Measurements from ENCODE around the gene ZDHHC14. TPM values are rescaled to one million over a fixed set of nuclear protein-coding genes. Genes with fewer than 3 reads are reported as not detected.

Gene ZDHHC14
- polyA plus RNA-seq, 2 of the 4 experiments (the other 2 are of a cell fraction): 2.2 to 2.8 TPM

- ChIA-PET POLR2A (no interaction called here), CTCF (interaction anchor here (1.1 kb wide), 1 partner anchor 71 kb away, joined by 3 read pairs; no protein-coding TSS in a partner anchor)
- 88% methylated on average over 9 of the region's 9 CpGs for WGBS (ENCODE audit: missing lambda C conversion rate)
- H3K4me3 ChIP-seq: no peak overlapping the region
- no peak overlapping the region for H3K27ac ChIP-seq
- DNase-seq (ENCODE audit: low read depth in 1 of 2, low spot score in 1 of 2): no peak
- H3K9me3 ChIP-seq: no peaks in the 10 kb centered on the region
- peaks cover 28% of the 10 kb centered on the region for H3K4me1 ChIP-seq
- no peak for FAIRE-seq
- TF ChIP-seq RNF2 (IDR thresholded peaks at IDR 0.05; ENCODE audit: borderline replicate concordance, low read depth) (no peak), HOXA7 (CRISPR knock-in tag; IDR thresholded peaks at IDR 0.05) (no peak), ATOH8 (CRISPR knock-in tag; IDR thresholded peaks at IDR 0.05; ENCODE audit: low read depth) (no peak), CEBPB (IDR thresholded peaks at IDR 0.05) (no peak)
- ATAC-seq: no peak
- H3K4me2 ChIP-seq: no peak overlapping the region
Observed at GRCh38 chr6:157516319-157517026, 135.5 kb downstream of the ZDHHC14 start.

GRCh38 chr6:157517601-157518359, 136.8 kb downstream of the ZDHHC14 start:
- TF ChIP-seq TP53 (CRISPR knock-in tag; IDR thresholded peaks at IDR 0.05) (no peak), GATA3 (IDR thresholded peaks at IDR 0.05; ENCODE audit: borderline replicate concordance) (no peak), EHF (CRISPR knock-in tag; IDR thresholded peaks at IDR 0.05) (no peak)
- FAIRE-seq (no peak), DNase-seq (ENCODE audit: low read depth in 1 of 2, low spot score in 1 of 2) (no peak), ATAC-seq (no peak)
- POLR2A ChIA-PET: no interaction called here
- Histone ChIP-seq H3K4me2 (peak overlapping the region; percentile 44; the same call in 1 of the 3 replicates), H3K4me1 (peaks cover 28% of the 10 kb centered on the region), H3K9me3 (no peaks in the 10 kb centered on the region), H3K4me3 (no peak overlapping the region), H3K27ac (0 out of 6 replicates have a peak overlapping the region, but pooled peaks of 1 of the 2 experiments have one; percentile 10)
- CTCF ChIA-PET: no interaction called here
- 92% methylated on average over 12 of the region's 15 CpGs for WGBS (ENCODE audit: missing lambda C conversion rate)

GRCh38 chr6:157518397-157519250, 137.6 kb downstream of the ZDHHC14 start:
- ATAC-seq (peak; percentile 41 to 48; a peak in 4 of 6 replicates), DNase-seq (ENCODE audit: low read depth in 1 of 2, low spot score in 1 of 2) (peak; percentile 15 to 48), FAIRE-seq (no peak)
- peak overlapping the region in 1 of 2 experiments; percentile 10; a peak in 1 of 6 replicates for H3K27ac ChIP-seq
- peaks cover 28% of the 10 kb centered on the region for H3K4me1 ChIP-seq
- CTCF ChIA-PET: no interaction called here
- POLR2A ChIA-PET: no interaction called here
- TF ChIP-seq SREBF2 (IDR thresholded peaks at IDR 0.05) (no peak), USF2 (IDR thresholded peaks at IDR 0.05) (no peak), CBX2 (IDR thresholded peaks at IDR 0.05; ENCODE audit: borderline replicate concordance, low read depth) (no peak), ZFP36 (IDR thresholded peaks at IDR 0.05; ENCODE audit: borderline replicate concordance, partially characterized antibody) (no peak), EP300 (IDR thresholded peaks at IDR 0.05) (no peak), EHF (CRISPR knock-in tag; IDR thresholded peaks at IDR 0.05) (no peak), RARB (CRISPR knock-in tag; IDR thresholded peaks at IDR 0.05) (no peak), SMC3 (IDR thresholded peaks at IDR 0.05) (no peak), ZSCAN20 (CRISPR knock-in tag; IDR thresholded peaks at IDR 0.05) (no peak), JUN (IDR thresholded peaks at IDR 0.05) (no peak)
- TF ChIP-seq, protein P1, sequence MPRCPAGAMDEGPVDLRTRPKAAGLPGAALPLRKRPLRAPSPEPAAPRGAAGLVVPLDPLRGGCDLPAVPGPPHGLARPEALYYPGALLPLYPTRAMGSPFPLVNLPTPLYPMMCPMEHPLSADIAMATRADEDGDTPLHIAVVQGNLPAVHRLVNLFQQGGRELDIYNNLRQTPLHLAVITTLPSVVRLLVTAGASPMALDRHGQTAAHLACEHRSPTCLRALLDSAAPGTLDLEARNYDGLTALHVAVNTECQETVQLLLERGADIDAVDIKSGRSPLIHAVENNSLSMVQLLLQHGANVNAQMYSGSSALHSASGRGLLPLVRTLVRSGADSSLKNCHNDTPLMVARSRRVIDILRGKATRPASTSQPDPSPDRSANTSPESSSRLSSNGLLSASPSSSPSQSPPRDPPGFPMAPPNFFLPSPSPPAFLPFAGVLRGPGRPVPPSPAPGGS (IDR thresholded peaks at IDR 0.05): no peak
- H3K4me3 ChIP-seq: no peak overlapping the region
- H3K4me2 ChIP-seq: peak overlapping the region; percentile 44
- WGBS (ENCODE audit: missing lambda C conversion rate): 56% methylated on average over 20 of the region's 21 CpGs
- no peaks in the 10 kb centered on the region for H3K9me3 ChIP-seq

Measured in A549 (cell line).